ENCODE data around the gene TIMM17A. TPM values are rescaled to one million over a fixed set of nuclear protein-coding genes. Genes with fewer than 3 reads are reported as not detected.
"Not testable (repeated sequence)": the region's sequence is repeated elsewhere in the genome, so short reads cannot be mapped to it uniquely, and the experiment has no call there.

TIMM17A gene
- total and polyA plus RNA-seq, 2 experiments from 2014 or later, result 32.9 to 110 TPM

DNA sequence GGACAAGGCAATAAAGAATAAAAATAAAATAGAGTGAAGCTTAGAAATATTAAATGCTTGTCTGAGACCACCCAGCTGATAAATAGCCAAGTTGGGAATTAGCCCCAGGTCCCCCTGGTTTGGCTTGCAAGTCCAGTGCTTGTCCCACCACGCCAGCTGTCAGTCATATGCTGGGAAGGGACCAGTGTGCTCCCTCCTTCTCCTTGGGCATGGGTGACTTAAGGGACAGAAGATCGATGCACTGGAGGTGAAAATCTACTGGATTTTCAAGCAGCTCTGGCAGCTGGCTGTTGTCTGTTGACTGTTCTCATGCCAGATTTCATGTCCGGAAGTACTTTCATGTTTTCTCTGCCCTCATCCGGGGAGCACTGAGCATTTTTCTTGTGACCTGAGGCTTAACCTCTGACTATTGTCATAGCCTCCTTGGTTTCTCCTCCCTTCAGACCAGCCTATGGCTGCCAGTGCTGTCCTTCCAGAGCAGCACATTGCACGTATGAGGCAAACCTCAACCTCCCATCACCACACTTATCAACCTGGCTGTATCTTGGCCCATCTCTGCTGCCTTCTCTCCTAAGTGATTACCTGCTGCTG is 21.4 kb upstream of the TIMM17A start:
- Histone ChIP-seq H3K27me3 (no peaks in the 10 kb centered on the region), H3K27ac (no peak overlapping the region), H3K36me3 (no peaks in the 10 kb centered on the region), H3K9me3 (ENCODE audit: low read depth) (no peaks in the 10 kb centered on the region), H3K4me1 (ENCODE audit: low read depth) (peaks cover under 1% of the 10 kb centered on the region), H3K4me3 (no peak overlapping the region)
- DNase-seq (ENCODE audit: low read depth in 1 of 2, low spot score in 1 of 2), result peak in 1 of 2 donors; percentile 66
- TF ChIP-seq, protein P1, sequence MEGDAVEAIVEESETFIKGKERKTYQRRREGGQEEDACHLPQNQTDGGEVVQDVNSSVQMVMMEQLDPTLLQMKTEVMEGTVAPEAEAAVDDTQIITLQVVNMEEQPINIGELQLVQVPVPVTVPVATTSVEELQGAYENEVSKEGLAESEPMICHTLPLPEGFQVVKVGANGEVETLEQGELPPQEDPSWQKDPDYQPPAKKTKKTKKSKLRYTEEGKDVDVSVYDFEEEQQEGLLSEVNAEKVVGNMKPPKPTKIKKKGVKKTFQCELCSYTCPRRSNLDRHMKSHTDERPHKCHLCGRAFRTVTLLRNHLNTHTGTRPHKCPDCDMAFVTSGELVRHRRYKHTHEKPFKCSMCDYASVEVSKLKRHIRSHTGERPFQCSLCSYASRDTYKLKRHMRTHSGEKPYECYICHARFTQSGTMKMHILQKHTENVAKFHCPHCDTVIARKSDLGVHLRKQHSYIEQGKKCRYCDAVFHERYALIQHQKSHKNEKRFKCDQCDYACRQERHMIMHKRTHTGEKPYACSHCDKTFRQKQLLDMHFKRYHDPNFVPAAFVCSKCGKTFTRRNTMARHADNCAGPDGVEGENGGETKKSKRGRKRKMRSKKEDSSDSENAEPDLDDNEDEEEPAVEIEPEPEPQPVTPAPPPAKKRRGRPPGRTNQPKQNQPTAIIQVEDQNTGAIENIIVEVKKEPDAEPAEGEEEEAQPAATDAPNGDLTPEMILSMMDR (IDR thresholded peaks at IDR 0.05; ENCODE audit: low read depth, low read length), result no peak

DNA sequence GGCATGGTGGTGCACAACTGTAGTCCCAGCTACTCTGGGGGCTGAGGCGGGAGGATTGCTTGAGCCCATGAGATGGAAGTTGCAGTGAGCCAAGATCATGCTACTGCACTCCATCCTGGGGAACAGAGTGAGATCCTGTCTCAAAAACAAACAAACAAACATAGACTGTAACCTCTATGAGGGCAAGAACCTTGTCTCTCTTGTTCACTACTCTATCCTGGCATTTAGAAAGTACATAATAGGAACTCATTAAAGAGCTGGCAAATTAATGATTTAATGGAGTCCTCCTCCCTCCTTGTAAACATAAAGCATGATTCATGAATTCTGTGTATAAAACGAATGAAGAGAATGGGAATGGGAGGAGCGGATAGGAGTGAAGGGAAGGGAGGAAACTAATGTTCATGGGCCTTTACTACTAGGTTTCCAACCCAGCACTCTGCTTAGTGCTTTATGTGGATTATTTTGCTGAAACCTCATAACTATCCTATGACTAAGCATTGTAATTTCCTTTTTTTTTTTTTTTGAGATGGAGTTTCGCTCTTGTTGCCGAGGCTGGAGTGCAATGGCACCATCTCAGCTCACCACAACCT is 17.6 kb upstream of the TIMM17A start:
- TF ChIP-seq, protein P1 (IDR thresholded peaks at IDR 0.05; ENCODE audit: low read depth, low read length), result no peak
- peaks cover 27% of the 10 kb centered on the region for H3K4me1 ChIP-seq (ENCODE audit: low read depth)
- no peaks in the 10 kb centered on the region for H3K9me3 ChIP-seq (ENCODE audit: low read depth)
- DNase-seq (ENCODE audit: low read depth in 1 of 2, low spot score in 1 of 2), result peak in 1 of 2 donors; percentile 78
- no peak overlapping the region for H3K27ac ChIP-seq
- H3K36me3 ChIP-seq, result no peaks in the 10 kb centered on the region
- H3K4me3 ChIP-seq, result no peak overlapping the region
- H3K27me3 ChIP-seq, result no peaks in the 10 kb centered on the region

DNA sequence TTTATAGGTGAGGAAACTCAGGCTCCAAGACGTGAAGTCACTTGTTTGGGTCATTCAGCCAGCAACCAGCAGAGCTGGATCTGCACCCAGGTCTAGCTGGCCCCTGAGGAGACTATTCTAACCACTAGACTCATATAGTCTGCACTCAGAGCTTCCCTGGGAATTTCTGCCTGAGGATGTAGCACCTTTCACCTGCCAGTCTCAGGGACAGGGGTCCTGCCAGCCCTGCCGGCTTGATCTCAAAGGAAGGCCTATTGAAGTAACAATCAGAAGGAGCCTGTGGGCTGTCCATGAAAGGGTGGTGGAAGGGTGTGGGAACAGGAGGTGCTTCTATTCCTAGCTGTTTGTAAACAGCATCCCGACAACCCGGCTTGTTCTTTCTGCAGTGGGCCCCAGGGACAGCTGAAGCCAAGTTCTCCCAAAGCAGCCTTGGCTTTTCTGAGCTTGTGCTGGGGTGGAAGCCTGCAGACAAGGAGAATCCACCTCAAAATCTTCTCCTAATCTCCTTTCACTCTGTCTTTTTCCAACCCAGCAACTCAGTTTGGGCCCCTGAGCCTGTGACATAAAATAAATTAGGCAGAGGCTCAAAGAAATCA is 16.8 kb upstream of the TIMM17A start:
- TF ChIP-seq, protein P1 (IDR thresholded peaks at IDR 0.05; ENCODE audit: low read depth, low read length), result no peak

DNA sequence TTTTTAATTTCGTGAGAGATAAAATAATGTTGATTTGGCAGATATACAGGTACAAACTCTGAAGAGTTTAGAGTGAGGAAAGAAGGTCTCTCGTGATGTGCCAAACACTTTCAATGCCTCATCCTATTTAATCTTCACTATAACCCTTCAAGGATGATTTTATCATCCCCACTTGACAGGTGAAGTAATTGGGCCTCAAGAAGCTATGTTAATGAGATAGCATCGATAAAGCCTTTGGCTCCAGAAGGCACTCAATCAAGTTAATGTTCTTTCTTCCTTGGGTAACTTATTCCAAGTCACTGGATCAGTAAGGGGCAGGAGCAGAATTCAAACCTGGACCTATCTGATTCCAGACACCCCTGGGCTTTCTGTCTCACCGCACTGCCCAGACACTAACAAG is 16.2 kb upstream of the TIMM17A start:
- Histone ChIP-seq H3K27me3 (no peaks in the 10 kb centered on the region), H3K4me3 (no peak overlapping the region), H3K9me3 (ENCODE audit: low read depth) (no peaks in the 10 kb centered on the region), H3K4me1 (ENCODE audit: low read depth) (peaks cover 41% of the 10 kb centered on the region), H3K27ac (peak overlapping the region; percentile 71), H3K36me3 (no peaks in the 10 kb centered on the region)
- no peak for DNase-seq (ENCODE audit: low read depth in 1 of 2, low spot score in 1 of 2)
- TF ChIP-seq, protein P1 (IDR thresholded peaks at IDR 0.05; ENCODE audit: low read depth, low read length), result no peak

More for the DNA sequence above, 16.8 kb upstream of the TIMM17A start:
- DNase-seq (ENCODE audit: low read depth in 1 of 2, low spot score in 1 of 2), result no peak
- no peaks in the 10 kb centered on the region for H3K36me3 ChIP-seq
- no peaks in the 10 kb centered on the region for H3K9me3 ChIP-seq (ENCODE audit: low read depth)
- no peak overlapping the region for H3K4me3 ChIP-seq
- no peaks in the 10 kb centered on the region for H3K27me3 ChIP-seq
- H3K27ac ChIP-seq, result peak overlapping the region; percentile 71
- H3K4me1 ChIP-seq (ENCODE audit: low read depth), result peaks cover 35% of the 10 kb centered on the region

DNA sequence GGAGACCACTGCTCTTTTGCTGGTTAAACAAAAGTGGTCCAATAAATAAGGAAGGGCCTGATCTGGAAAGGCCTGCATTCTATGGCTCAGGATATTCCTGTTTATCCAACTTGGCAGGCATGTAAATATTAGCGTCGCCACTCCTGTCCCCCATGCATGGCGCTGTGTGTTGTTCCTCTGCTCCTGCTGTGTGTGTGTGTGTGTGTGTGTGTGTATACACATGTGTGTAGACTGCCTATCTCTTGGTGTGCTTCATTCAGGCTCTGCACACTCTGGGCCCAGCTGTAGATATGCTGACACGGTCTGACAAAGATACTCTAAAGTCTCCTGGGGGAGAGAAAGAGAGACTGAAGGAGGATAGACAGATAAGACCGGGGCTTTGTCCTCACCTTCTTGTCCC is 15.7 kb upstream of the TIMM17A start:
- Histone ChIP-seq H3K36me3 (no peaks in the 10 kb centered on the region), H3K27me3 (no peaks in the 10 kb centered on the region), H3K4me1 (ENCODE audit: low read depth) (peaks cover 45% of the 10 kb centered on the region), H3K4me3 (no peak overlapping the region), H3K9me3 (ENCODE audit: low read depth) (no peaks in the 10 kb centered on the region), H3K27ac (peak overlapping the region; percentile 71)
- TF ChIP-seq, protein P1 (IDR thresholded peaks at IDR 0.05; ENCODE audit: low read depth, low read length), result no peak
- DNase-seq (ENCODE audit: low read depth in 1 of 2, low spot score in 1 of 2), result no peak

DNA sequence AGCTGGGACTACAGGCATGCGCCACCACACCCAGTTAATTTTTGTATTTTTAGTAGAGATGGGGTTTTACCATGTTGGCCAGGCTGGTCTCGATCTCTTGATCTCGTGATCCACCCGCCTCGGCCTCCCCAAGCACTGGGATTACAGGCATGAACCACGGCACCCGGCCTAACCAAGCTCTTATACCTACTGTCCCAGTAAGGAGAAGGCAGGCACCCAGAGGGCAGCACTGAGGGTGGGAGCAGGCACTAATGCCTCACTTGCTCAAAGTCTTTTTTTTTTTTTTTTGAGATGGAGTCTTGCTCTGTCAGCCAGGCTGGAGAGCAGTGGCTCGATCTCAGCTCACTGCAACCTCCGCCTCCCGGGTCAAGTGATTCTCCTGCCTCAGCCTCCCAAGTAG is 15.0 kb upstream of the TIMM17A start:
- H3K36me3 ChIP-seq; DNase-seq (ENCODE audit: low read depth in 1 of 2, low spot score in 1 of 2); H3K27ac ChIP-seq; H3K27me3 ChIP-seq; H3K9me3 ChIP-seq (ENCODE audit: low read depth); H3K4me3 ChIP-seq: not testable (repeated sequence)
- peaks cover 51% of the 10 kb centered on the region for H3K4me1 ChIP-seq (ENCODE audit: low read depth)
